ENCODE data around the gene TPSAB1.
"Not testable (repeated sequence)": the region's sequence is repeated elsewhere in the genome, so short reads cannot be mapped to it uniquely, and the experiment has no call there.

DNA sequence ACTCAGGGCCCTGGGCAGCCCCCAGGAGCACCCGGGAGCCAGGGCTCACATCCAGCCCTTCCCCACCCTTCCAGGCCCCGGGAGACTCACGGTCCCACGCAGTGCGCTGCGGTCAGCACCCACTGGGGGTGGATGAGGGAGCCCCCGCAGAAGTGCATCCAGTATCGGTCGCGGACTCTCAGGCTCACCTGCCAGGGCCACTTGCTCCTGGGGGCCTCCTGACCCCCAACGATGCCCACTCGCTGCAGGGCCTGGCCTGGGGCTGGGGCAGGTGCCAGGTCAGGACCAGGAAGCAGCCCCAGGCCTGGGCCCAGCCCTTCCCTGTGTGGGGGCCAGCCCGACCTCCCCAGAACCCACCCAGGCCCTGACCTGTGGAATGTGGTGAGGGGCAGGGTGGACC is 11.0 kb upstream of the TPSAB1 start:
- TF ChIP-seq GABPA (IDR thresholded peaks at IDR 0.05; ENCODE audit: low read depth); CTCF (IDR thresholded peaks at IDR 0.05; ENCODE audit: insufficient read depth, low read length); REST (IDR thresholded peaks at IDR 0.05; ENCODE audit: insufficient replicate concordance, low read depth): not testable (repeated sequence)

Measured in HL-60 (cell line).